Stimulated activated CD8-positive, alpha-beta memory T cell treated with anti-CD3 and anti-CD28 coated beads, Interleukin-7, amount 100 ng/mL, for 1 hour (primary cell): ENCODE measurements around the gene SNRNP25.
"Not testable (repeated sequence)": the region's sequence is repeated elsewhere in the genome, so short reads cannot be mapped to it uniquely, and the experiment has no call there.

Source experiments
- DNase-seq, 2 donors: peaks; one replicate each; pipeline ENCODE4 v3.0.0-alpha.2; 2020; ENCODE audit warnings: low read depth in 2 of 2

Gene SNRNP25

DNA sequence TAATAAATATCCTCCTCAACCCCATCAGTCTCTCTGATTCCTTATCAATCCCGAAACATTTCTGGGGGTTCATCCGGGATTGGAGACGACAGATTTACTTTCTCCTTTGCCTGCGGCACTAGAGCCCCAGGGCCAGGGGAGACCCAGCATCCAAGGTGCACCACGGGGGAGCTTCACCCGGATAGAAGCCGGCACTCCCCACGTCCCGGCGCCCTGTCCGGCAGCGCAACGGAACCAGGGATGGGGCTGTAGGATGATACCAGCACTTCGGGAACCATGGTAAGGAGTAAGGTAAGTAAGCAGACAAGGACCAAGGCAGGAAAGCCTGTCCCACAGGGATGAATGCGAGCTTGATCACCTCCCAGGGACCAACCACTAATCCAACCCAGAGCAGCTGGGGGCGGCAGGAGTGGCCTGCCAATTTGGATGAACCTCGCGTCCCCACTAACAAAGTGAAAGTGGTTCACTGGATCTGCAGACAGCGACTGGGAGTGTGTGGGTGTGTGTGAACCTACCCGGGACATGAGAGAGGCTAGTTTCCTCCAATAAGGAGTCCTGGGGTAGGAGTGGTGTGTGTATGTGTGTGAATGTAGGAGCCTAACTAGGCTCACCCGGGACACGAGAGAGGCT, 12.1 kb upstream of the SNRNP25 start:
- no peak for DNase-seq

DNA sequence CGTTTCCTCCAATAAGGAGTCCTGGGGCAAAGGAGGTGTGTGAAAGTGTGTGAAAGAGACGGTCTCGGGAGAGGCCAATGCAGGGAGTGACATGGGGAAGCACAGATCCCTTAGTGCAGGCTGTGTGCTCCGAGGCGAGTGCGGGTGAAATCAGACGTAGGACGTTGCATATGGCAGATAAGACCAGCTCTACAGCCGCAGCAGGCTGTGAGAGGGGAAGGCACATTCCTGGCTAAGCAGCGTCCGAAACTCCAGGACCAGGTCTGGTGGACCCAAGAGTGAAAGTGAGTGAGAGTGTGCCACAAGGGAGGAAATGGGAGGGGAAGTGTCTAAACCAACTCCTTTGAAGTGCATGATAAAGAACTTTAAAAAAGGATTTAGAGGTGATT, 11.6 kb upstream of the SNRNP25 start:
- no peak for DNase-seq

DNA sequence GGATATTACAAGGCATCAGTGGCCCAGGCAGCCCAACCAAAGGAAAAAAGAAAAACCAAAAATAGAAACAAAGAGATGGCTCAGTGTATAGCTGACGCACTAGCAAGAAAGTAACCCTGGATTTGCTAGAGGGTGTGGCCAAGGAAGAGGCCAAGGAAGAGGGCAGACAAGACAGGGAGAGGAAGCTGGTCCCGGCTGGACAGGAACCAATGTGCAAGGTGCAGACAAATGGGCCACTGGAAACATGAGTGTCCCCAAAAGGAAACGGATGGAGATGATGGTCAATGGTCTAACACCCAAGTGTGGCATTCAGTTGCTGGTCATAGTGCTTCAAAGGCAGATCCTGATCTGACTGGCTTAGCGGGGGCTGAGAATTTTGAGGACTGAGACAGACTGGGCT, 10.9 kb upstream of the SNRNP25 start:
- DNase-seq: no peak

DNA sequence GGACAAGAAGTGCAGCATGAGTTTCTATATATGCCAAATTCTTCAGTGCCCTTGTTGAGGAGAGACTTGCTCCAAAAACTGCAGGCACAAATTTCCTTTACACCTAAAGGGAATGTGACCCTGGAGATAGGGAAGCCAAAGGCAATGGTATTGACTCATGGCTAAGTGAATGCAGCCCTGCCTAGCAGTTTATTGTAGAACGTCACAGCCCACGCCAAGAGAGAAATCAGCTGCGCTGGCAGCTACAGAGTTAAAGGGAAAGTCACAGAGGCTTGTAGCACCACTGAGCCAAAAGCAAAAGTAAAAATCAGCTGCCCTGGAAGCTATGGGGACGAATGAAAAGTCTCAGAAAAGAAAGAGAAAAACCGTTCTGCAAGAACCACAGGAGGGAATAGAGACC, 10.3 kb upstream of the SNRNP25 start:
- DNase-seq: no peak

DNA sequence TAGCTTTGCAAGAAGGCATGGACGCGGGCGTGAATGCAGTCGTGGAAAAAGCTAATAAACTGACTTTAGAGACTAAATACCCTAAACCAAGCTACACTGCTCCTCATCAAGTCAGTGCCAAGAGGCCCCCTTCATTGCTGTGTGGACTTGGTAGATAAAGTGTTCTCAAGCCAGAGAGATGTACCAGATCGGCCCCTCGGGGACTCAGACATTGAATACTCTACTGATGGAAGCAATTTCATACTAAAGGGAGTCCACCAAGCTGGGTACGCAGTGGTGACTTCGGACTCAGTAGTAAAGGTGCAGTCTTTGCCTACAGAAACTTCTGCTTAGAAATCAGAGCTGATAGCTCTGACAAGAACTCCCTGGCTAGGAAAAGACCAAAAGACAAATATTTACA, 9.0 kb upstream of the SNRNP25 start:
- DNase-seq: no peak

DNA sequence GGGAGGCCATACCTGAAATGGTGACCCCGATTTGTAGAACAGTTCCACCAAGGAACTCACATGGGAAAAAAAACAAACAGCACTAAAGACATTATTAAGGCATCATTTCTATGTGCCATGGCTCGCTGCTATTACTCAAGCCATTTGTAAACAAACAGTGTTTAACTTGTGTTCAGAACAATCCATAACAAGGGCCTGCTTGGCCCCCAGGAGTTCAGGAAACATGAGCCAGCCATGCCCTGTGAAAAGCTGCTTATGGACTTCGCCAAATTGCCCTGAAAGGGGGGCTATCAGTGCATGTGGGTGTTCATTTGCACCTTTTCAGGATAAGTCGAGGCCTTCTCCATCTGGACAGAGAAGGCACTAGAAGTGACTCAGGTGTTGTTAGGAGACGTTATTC, 8.2 kb upstream of the SNRNP25 start:
- no peak for DNase-seq

DNA sequence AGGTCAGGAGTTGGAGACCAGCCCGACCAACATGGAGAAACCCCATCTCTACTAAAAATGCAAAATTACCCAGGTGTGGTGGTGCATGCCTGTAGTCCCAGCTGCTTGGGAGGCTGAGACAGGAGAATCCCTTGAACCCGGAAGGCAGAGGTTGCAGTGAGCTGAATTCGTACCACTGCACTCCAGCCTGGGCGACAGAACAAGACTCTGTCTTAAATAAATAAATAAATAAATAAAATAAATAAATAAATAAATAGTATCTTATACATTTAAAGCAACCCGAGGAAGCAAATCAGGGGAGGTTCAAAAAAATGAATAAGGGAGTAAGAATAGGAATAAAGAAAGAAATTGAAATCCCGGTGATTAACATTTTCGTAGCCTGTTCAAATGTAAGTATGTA, 7.1 kb upstream of the SNRNP25 start:
- not testable (repeated sequence) for DNase-seq

DNA sequence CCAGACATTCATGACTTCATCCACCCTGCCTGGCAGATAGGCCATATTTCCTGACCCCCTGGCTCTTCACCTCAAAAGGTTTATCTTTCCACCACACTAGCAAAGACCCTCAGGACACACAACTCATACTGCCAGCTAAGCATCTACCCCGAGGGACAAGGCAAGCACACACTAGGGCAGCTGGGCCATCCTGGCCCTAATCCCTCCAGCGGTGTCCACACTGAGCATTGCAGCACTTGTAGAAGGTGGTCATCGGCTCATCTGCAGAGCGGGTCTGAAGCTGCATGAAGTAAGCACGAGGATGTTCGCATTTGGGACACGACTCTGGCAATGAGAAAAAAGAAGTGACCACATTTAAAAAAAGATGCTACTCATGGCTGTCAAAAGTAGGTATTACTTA, 6.4 kb upstream of the SNRNP25 start:
- DNase-seq: no peak

DNA sequence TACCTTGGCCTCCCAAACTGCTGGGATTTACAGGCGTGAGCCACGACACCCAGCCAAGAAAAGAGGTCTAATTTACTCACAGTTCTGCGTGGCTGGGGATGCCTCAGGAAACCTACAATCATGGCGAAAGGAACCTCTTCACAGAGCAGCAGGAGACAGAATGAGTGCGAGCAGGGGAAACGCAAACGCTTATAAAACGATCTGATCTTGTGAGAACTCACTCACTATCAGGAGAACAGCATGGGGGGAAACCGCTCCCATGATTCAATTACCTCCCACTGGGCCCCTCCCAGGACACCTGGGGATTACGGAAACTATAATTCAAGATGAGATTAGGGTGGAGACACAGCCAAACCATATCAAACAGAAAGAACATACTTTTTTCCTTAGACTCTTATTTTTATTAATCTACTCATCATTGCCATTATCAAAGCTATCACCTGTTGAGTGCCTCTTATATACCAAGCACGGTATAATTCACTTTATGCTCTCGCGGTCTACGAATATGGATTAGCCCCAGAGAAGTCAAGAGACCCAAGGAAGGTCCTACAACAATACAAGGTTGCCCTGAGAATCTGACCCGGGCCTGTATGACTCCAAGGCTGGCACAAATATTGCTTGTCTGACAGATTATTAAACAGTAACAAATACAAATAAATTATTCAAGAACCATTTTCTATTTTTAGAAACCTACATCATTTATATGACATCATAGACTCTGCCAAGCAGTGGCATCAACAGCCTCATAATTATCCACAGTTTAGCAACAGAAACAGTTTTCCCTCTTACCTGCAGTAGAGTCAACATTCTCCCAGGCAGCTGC, 2.6 kb upstream of the SNRNP25 start:
- no peak for DNase-seq

DNA sequence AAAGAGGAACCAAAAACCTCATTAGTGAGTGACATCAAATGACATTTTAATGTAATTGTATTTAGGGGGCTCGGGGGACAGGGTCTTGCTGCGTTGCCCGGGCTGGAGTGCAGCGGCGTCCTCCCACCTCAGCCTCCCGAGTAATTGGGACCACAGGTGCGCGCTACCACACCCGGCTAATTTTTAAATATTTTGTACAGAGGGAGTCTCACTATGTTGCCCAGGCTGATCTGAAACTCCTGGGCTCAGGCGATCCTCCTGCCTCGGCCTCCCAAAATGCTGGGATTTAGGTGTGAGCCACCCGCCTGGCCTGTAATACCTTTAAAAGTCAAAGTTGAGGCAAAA, 581 bp downstream of the SNRNP25 start:
- DNase-seq: no peak

DNA sequence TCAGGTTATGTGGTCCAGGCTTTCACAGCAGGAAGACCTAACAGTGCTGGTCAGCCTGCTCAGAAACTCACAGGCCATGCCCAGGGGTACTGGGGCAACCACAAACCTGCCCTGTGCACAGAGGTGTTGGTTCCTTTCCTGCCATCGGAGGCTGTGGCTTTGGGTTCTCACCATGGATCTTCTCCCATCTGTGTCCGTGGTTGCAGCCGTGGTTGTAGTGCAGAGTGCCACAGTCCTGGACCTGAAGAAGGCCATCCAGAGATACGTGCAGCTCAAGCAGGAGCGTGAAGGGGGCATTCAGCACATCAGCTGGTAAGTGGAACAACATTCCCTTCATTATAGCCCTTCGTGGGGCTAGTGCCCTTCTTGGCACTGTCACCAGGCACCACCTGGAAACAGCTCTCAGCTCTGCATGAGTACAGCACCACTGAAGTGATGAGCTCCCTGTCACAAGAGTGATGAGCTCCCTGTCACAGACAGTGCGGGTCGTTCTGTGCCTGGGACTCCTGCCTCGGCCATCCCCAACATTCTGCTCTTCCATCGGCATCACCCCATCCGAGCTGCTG, 2.0 kb downstream of the SNRNP25 start:
- DNase-seq: no peak

DNA sequence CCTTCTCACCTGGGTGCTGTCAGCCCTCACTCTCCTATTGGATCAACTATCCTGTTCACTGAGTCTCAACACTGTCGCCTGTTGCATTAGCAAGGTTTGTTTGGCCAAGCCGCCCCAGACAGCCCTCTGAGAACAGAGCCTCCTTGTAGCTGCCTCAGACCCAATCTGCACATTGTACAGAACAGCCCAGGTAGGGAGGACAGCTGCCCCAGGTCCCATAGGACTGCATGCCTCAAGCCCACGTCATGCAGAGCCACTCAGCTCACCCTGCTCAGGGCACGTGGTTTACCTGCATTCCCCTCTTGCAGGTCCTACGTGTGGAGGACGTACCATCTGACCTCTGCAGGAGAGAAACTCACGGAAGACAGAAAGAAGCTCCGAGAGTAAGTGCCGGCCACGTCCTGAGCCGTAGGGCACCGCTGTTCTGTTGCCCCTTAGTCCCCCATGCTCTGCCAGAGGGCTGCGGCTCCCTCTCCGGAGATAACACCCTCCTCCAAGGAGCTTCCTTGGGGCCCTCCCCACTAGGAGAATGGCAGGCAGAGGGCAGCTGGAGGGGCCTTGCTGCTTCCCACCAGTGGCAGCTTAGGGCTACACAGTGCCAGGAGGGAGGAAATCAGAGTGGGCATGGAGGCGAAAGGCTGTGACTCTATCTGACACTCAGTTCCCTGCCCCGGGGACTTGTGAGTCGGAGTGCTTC, 2.8 kb downstream of the SNRNP25 start:
- DNase-seq: no peak

DNA sequence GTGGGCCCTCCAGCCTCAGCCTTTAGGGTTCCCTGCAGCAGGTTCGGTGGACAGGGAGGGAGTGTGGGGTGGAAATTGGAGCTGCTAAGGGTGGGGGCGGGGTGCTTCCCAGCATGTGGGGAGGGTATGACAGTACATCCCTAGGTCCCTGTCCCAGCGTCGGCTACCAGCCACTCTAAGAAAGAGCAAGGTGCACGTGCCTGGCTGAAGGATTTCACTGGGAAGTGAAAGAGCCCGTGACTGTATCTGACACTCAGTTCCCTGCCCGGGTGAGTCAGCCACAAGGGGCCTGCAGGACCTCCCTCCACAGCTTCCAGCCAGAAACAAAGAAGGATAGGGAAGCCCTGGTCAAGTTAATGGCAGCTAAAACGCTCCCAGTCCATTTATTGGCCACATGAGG, 4.1 kb downstream of the SNRNP25 start:
- no peak for DNase-seq

DNA sequence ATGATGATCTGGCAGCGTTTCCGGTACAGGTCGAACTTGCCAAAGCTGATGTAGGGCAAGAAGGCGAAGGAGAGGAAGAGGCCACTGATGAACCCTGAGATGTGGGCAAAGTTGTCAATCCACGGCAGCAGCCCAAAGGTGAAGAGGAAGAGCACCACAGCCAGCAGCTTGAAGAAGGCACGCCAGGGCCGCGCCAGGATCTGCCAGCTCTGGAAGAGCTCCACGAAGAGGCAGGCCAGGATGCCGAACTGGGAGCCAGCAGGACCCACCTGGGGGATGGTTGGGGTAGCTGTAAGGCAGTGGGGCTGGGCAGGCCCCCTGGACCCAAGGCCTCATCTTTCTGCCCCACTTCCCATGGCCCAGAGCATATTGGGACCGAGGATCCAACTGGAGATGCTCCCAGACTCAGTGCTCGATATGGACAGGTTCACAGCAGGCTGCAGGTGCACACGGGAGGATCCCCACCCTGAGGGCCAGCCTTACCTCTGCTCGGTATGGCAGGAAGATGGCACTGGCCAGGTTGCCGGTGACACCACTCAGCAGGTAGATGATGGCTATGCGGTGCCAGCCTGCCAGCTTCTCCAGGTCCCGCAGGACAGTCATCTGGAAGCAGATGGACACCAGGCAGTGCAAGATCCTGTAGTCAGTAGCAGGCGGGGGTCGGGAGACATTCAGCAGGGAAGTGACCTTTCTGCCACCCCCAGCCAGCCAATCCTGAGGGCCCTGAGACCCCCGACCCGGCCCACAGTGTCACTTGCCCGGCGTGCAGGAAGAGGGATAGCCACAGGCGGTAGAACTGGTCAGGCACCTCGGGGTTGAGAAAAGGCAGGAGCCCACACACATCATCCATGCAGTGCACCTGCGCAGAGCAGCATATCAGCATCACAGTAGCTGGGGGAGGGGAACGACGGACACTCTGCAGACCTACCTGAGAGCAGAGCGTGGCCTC, 5.1 kb downstream of the SNRNP25 start:
- DNase-seq: no peak

DNA sequence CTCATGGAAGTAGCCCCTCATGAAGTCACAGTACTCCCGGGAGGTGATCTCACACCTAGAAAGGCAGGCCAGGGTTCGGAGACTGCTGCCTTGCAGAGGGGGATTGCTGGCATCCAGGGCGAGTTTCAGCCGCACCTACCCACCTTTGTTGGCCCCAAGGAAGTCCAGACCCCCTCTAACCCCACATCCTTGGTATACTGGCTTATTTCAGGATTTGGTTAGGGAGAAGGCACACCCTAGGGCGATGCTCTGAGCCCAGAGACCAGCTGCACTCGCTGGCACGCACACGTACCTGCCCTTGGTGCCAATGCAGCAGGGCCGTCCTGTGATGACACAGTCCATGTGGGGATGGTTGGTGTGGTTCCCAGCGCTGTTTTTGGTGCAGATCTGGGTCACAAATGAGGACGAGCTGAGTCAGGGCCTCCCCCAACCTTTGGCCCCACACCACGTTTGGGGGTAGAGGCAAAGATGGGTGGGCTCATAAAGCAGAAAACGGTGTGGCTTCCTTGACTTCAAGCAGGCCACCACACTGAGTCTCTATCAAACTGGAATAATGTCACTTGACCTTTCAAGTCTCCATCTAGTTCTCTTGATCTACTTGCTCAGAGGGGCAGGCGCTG, 5.9 kb downstream of the SNRNP25 start:
- no peak for DNase-seq

DNA sequence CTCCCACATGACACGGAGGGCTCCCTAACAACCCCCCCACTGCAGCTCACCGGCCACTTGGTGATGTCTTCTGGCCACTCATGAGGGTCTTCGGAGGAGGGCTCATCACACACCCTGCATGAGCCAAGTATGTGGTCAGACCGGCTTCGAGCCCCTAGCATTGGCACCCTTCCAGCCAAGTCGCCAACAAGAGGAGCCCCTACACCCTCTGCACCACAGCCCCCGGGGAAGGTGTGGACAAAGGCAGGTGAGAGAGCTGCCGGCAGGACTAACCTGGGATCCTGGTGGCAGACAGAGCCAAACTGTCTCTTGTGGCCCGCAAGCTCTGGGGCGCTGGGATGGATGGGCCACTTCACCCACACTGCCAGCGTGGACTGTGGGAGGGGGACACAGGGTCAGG, 6.5 kb downstream of the SNRNP25 start:
- no peak for DNase-seq

DNA sequence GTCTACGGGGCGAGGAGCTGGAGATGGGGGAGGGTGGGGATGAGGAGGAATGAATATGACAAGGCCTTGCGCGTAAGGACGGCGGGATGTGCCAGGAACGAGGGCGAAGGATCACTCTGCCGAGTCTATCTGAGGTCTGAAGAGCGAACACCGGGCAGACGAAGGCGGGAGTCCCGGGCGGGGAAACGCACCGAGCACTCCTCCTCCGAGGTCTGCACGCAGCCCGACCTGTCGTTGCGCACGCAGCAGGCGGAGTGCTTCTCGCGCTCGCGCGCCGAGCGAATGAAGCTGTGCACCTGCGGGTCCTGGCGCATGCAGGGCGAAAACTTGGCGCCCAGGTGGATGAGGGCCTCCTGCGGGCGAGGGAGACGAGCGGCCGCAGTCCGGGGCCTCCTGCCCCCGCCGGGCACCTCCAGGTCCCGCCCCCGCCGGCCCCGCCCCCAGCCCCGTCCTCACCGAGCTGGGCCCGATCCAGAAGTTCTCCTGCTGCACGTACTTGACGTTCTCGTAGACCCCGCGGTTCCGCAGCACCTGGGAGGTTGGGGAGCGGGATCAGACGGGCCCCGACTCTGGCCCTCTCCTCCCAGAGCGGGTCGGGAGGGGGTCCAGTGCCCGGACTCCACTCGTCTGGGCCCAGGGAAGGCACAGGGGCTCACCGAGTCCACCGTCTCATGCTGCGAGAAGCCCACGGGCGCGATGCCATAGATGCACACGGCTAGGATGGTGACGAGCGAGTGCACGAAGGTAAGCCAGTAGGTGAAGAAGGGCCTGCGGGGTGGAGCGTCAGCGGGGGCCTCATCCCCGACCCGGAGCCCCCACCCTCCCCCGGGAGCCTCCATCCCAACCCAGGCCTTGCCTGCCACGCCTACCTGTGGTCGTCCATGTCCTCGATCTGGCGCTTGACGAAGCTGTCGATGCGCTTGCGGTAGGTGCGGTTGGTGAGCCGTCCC, 7.6 kb downstream of the SNRNP25 start:
- DNase-seq: no peak

DNA sequence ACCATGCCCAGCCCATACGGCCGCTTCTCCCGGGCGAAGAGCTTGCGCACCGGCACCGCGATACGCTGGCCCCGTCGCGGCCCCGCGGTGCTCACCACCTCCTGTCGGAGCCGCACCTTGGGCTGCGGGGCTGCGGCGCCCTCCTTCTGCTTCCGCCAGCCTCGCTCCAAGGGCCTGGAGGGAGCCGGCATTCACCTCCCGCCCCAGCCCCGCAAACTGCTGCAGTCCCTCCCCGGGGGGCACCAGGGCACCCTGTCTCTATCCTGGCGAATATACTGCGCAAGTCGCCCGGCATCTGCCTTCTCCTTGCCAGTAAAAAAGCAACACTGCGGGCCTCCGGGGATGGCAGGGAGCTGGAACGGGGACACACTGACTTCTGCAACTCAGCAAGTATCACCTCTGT, 8.3 kb downstream of the SNRNP25 start:
- no peak for DNase-seq

DNA sequence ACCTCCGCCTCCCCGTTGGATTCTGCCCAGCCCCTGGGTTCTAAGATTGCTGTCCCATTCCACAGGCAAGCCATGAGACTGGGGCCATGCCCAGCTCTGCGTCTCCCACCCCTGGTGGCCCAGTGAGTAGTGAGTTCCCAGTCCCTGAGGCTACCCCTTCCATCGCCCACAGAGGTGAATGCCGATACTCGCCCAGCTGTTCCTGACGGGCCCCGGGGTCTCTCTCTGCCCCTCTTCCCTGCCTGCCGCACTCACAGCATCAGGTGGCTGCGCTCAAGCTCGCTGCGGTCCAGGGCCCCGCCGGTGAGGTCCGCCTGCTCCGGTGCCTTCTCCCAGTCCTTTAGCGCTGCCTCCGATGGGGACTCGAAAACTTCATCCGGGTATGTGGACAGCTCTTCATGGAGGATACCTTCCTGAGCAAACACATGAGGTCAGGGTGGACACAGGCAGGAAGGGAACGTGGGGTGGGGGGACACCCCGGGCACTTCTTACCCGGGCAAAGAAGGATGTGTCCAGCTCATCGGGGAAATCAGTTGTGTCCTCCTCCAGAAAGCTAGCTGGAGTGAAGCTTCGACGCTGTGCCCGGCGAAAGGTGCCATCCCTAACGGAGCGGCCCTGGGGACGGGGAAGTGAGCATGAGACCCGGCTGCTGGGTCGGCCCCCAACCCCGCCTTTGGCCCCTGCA, 8.8 kb downstream of the SNRNP25 start:
- no peak for DNase-seq
